ENCODE data around the gene PKNOX2. TPM values are rescaled to one million over a fixed set of nuclear protein-coding genes. Genes with fewer than 3 reads are reported as not detected.

PKNOX2 gene
- polyA plus RNA-seq, 2 of the 4 experiments (the other 2 are of a cell fraction): not detected

DNA sequence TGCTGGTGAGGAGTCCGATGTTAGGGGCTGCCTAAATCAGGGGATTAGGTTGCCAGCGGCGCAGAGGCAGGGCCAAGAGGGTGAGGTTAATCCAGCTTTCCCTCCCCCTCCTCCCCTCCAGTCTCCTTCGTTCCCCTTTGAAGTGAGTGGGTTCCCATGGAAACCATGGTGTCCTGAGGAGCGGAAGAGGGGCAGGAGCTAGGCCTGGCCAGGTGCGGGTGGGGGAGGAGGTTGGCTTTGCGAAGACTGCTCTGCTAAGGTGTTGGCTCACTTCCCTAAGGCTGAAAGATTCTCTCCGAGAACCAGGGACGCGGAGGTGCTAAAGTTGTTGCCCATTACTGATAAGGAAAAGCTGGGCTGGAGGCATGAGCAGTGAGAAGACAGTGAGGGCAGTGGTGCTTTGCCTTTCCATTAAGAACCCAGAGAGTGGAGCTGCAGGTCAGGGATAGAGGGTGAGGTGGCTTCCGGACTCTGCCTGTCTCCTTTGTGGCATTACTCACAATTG lies 206.9 kb downstream of the PKNOX2 start:
- no peaks in the 10 kb centered on the region for H3K4me1 ChIP-seq
- 41% methylated on average over 7 of the region's 11 CpGs for WGBS (ENCODE audit: missing lambda C conversion rate)
- ChIA-PET CTCF (interaction anchor here (2.1 kb wide), 1 partner anchor 27 kb away, joined by 5 read pairs; no protein-coding TSS in a partner anchor), POLR2A (no interaction called here)
- H3K4me3 ChIP-seq: no peak overlapping the region
- FAIRE-seq (no peak), ATAC-seq (no peak), DNase-seq (ENCODE audit: low read depth in 1 of 2, low spot score in 1 of 2) (no peak)
- H3K9me3 ChIP-seq: no peaks in the 10 kb centered on the region
- H3K4me2 ChIP-seq: no peak overlapping the region
- TF ChIP-seq JUN (IDR thresholded peaks at IDR 0.05): no peak
- no peak for TF ChIP-seq SMC3 (IDR thresholded peaks at IDR 0.05)
- no peak for TF ChIP-seq HOXB13 (CRISPR knock-in tag; IDR thresholded peaks at IDR 0.05; ENCODE audit: low read depth)
- no peak for TF ChIP-seq ZNF302 (CRISPR knock-in tag; IDR thresholded peaks at IDR 0.05)
- TF ChIP-seq POLR2A (IDR thresholded peaks at IDR 0.05; ENCODE audit: low read length): no peak
- TF ChIP-seq, protein P1, sequence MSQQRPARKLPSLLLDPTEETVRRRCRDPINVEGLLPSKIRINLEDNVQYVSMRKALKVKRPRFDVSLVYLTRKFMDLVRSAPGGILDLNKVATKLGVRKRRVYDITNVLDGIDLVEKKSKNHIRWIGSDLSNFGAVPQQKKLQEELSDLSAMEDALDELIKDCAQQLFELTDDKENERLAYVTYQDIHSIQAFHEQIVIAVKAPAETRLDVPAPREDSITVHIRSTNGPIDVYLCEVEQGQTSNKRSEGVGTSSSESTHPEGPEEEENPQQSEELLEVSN (IDR thresholded peaks at IDR 0.05; ENCODE audit: borderline replicate concordance, low read depth): no peak
- TF ChIP-seq, protein P2, sequence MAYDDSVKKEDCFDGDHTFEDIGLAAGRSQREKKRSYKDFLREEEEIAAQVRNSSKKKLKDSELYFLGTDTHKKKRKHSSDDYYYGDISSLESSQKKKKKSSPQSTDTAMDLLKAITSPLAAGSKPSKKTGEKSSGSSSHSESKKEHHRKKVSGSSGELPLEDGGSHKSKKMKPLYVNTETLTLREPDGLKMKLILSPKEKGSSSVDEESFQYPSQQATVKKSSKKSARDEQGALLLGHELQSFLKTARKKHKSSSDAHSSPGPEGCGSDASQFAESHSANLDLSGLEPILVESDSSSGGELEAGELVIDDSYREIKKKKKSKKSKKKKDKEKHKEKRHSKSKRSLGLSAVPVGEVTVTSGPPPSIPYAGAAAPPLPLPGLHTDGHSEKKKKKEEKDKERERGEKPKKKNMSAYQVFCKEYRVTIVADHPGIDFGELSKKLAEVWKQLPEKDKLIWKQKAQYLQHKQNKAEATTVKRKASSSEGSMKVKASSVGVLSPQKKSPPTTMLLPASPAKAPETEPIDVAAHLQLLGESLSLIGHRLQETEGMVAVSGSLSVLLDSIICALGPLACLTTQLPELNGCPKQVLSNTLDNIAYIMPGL (CRISPR knock-in tag; IDR thresholded peaks at IDR 0.05; ENCODE audit: borderline replicate concordance): no peak
- no peak for TF ChIP-seq NFE2L2 (conservative IDR thresholded peaks at IDR 0.05; ENCODE audit: low read length)
- TF ChIP-seq, protein P3, sequence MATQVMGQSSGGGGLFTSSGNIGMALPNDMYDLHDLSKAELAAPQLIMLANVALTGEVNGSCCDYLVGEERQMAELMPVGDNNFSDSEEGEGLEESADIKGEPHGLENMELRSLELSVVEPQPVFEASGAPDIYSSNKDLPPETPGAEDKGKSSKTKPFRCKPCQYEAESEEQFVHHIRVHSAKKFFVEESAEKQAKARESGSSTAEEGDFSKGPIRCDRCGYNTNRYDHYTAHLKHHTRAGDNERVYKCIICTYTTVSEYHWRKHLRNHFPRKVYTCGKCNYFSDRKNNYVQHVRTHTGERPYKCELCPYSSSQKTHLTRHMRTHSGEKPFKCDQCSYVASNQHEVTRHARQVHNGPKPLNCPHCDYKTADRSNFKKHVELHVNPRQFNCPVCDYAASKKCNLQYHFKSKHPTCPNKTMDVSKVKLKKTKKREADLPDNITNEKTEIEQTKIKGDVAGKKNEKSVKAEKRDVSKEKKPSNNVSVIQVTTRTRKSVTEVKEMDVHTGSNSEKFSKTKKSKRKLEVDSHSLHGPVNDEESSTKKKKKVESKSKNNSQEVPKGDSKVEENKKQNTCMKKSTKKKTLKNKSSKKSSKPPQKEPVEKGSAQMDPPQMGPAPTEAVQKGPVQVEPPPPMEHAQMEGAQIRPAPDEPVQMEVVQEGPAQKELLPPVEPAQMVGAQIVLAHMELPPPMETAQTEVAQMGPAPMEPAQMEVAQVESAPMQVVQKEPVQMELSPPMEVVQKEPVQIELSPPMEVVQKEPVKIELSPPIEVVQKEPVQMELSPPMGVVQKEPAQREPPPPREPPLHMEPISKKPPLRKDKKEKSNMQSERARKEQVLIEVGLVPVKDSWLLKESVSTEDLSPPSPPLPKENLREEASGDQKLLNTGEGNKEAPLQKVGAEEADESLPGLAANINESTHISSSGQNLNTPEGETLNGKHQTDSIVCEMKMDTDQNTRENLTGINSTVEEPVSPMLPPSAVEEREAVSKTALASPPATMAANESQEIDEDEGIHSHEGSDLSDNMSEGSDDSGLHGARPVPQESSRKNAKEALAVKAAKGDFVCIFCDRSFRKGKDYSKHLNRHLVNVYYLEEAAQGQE (IDR thresholded peaks at IDR 0.05): no peak
- TF ChIP-seq CHD4 (IDR thresholded peaks at IDR 0.05; ENCODE audit: borderline replicate concordance): no peak
- TF ChIP-seq, protein P4, sequence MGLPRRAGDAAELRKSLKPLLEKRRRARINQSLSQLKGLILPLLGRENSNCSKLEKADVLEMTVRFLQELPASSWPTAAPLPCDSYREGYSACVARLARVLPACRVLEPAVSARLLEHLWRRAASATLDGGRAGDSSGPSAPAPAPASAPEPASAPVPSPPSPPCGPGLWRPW (IDR thresholded peaks at IDR 0.05): no peak
- TF ChIP-seq, protein P5, sequence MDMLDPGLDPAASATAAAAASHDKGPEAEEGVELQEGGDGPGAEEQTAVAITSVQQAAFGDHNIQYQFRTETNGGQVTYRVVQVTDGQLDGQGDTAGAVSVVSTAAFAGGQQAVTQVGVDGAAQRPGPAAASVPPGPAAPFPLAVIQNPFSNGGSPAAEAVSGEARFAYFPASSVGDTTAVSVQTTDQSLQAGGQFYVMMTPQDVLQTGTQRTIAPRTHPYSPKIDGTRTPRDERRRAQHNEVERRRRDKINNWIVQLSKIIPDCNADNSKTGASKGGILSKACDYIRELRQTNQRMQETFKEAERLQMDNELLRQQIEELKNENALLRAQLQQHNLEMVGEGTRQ (IDR thresholded peaks at IDR 0.05): no peak
- no peak for TF ChIP-seq HEYL (CRISPR knock-in tag; IDR thresholded peaks at IDR 0.05)
- TF ChIP-seq, protein P6, sequence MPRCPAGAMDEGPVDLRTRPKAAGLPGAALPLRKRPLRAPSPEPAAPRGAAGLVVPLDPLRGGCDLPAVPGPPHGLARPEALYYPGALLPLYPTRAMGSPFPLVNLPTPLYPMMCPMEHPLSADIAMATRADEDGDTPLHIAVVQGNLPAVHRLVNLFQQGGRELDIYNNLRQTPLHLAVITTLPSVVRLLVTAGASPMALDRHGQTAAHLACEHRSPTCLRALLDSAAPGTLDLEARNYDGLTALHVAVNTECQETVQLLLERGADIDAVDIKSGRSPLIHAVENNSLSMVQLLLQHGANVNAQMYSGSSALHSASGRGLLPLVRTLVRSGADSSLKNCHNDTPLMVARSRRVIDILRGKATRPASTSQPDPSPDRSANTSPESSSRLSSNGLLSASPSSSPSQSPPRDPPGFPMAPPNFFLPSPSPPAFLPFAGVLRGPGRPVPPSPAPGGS (IDR thresholded peaks at IDR 0.05): no peak
- TF ChIP-seq CBX8 (IDR thresholded peaks at IDR 0.05): no peak
- TF ChIP-seq ZC3H11A (IDR thresholded peaks at IDR 0.05): no peak
- TF ChIP-seq GATA3 (IDR thresholded peaks at IDR 0.05; ENCODE audit: borderline replicate concordance): no peak
- no peak for TF ChIP-seq CHD2 (IDR thresholded peaks at IDR 0.05; ENCODE audit: low read length, partially characterized antibody)
- no peak for TF ChIP-seq ESRRA (IDR thresholded peaks at IDR 0.05; ENCODE audit: borderline replicate concordance, low read length)
- H3K27ac ChIP-seq: no peak overlapping the region

Measured in A549 (cell line).